Activated CD4-positive, alpha-beta memory T cell treated with anti-CD3 and anti-CD28 coated beads for 36 hours (primary cell): ENCODE measurements around the gene DNMT3L. TPM values are rescaled to one million over a fixed set of nuclear protein-coding genes. Genes with fewer than 3 reads are reported as not detected.
"Not testable (repeated sequence)": the region's sequence is repeated elsewhere in the genome, so short reads cannot be mapped to it uniquely, and the experiment has no call there.

Experiments used
- CTCF ChIA-PET: fragments of 350-600 bp; sonication (Branson Sonifier 250); formaldehyde crosslinking; loops from one replicate; lab custom pipeline; 2021; ENCODE audit warnings: antibody characterized with exemption, inconsistent platforms; lab: Charles Lee
- POLR2A ChIA-PET: fragments of 350-600 bp; sonication (Branson Sonifier 250); formaldehyde crosslinking; loops from one replicate; lab custom pipeline; 2021; ENCODE audit warnings: antibody characterized with exemption; lab: Charles Lee
- DNase-seq: peaks from one replicate; pipeline ENCODE4 v3.0.0-alpha.2; 2020
- H3K27ac Mint-ChIP-seq: one replicate; pipeline ENCODE4 v1.8.0; 2021; ENCODE audit warnings: mixed read lengths
- H3K27me3 Mint-ChIP-seq: one replicate; pipeline ENCODE4 v1.8.0; 2021; ENCODE audit warnings: mixed read lengths
- H3K36me3 Mint-ChIP-seq: one replicate; pipeline ENCODE4 v1.8.0; 2021; ENCODE audit warnings: mixed read lengths
- H3K4me1 Mint-ChIP-seq: one replicate; pipeline ENCODE4 v1.8.0; 2021; ENCODE audit warnings: low read depth, mixed read lengths
- H3K4me3 Mint-ChIP-seq: one replicate; pipeline ENCODE4 v1.8.0; 2021; ENCODE audit warnings: mild to moderate bottlenecking, mixed read lengths
- H3K9me3 Mint-ChIP-seq: one replicate; pipeline ENCODE4 v1.8.0; 2021; ENCODE audit warnings: mixed read lengths
- intact Hi-C: fragments of 100-400 bp; cut with micrococcal nuclease; formaldehyde crosslinking; loops from one replicate; pipeline ENCODE4 v1.15.1; 2023
- total RNA-seq, 2 experiments: library from RNA; stranded (reverse); gene quantifications; one replicate each; pipeline ENCODE4 v1.2.3, GENCODE V29; 2021

DNMT3L gene
- total RNA-seq, 2 experiments from 2014 or later: not detected

- H3K27ac Mint-ChIP-seq, H3K4me1 Mint-ChIP-seq, POLR2A ChIA-PET, intact Hi-C loops, CTCF ChIA-PET, H3K9me3 Mint-ChIP-seq, H3K4me3 Mint-ChIP-seq, H3K36me3 Mint-ChIP-seq, H3K27me3 Mint-ChIP-seq, DNase-seq: not testable (repeated sequence)
Measured at GRCh38 chr21:44211978-44212377, 49.7 kb downstream of the DNMT3L start.

- POLR2A ChIA-PET, intact Hi-C loops, H3K9me3 Mint-ChIP-seq, CTCF ChIA-PET, H3K4me1 Mint-ChIP-seq, H3K27ac Mint-ChIP-seq, H3K4me3 Mint-ChIP-seq, H3K27me3 Mint-ChIP-seq, DNase-seq, H3K36me3 Mint-ChIP-seq: not testable (repeated sequence)
Measured at GRCh38 chr21:44211574-44211973, 50.1 kb downstream of the DNMT3L start.

DNA sequence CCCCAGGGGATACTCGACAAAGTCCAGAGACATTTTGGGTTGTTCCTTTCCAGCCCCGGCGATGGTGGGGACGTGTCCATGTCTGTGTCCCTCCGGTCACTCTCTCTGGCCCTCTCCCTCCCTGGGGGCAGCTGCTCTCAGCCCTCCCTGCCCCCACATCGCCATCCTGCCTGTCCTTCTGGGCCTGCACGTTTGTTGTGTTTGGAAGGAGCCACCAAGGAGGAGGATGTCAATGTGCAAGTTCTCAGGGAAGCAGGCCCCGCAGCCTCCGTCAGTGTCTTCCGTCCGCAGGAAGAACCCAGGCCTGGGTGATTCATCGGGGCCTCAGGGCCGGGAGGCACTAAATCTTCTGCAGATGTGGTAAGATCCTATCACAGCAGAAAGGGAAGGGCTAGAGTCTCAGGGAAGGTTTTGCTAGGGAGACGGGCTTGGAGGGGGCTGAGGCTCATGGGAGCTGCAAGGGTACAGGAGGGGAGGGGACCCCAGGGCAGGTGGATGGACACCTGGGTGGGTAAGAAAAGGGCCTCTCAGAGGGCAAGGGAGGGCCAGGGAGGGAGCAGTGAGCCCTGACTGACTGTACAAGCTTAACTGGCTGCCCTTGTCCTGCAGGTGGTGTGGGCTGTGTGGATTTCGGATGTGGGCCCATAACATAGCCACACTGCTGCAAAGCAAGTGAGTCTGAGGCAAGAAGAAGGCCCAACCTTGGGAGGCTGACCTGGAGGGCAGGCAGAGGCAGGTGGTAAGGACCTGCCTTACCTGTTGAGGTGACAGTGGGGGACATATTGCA, 53.6 kb downstream of the DNMT3L start:
- H3K27ac Mint-ChIP-seq, CTCF ChIA-PET, H3K4me3 Mint-ChIP-seq, H3K36me3 Mint-ChIP-seq, H3K4me1 Mint-ChIP-seq, H3K27me3 Mint-ChIP-seq, intact Hi-C loops, POLR2A ChIA-PET, H3K9me3 Mint-ChIP-seq, DNase-seq: not testable (repeated sequence)

- not testable (repeated sequence) for H3K27me3 Mint-ChIP-seq, DNase-seq
Measured at GRCh38 chr21:44206698-44207676, 54.7 kb downstream of the DNMT3L start.

GRCh38 chr21:44206187-44206586, 55.5 kb downstream of the DNMT3L start:
- H3K27ac Mint-ChIP-seq, DNase-seq, H3K4me1 Mint-ChIP-seq, H3K27me3 Mint-ChIP-seq, intact Hi-C loops, H3K4me3 Mint-ChIP-seq, CTCF ChIA-PET, POLR2A ChIA-PET, H3K9me3 Mint-ChIP-seq, H3K36me3 Mint-ChIP-seq: not testable (repeated sequence)

More at GRCh38 chr21:44206698-44207676, 54.7 kb downstream of the DNMT3L start:
- H3K9me3 Mint-ChIP-seq, H3K27ac Mint-ChIP-seq, intact Hi-C loops, H3K36me3 Mint-ChIP-seq, H3K4me3 Mint-ChIP-seq, H3K4me1 Mint-ChIP-seq, POLR2A ChIA-PET, CTCF ChIA-PET: not testable (repeated sequence)

DNA sequence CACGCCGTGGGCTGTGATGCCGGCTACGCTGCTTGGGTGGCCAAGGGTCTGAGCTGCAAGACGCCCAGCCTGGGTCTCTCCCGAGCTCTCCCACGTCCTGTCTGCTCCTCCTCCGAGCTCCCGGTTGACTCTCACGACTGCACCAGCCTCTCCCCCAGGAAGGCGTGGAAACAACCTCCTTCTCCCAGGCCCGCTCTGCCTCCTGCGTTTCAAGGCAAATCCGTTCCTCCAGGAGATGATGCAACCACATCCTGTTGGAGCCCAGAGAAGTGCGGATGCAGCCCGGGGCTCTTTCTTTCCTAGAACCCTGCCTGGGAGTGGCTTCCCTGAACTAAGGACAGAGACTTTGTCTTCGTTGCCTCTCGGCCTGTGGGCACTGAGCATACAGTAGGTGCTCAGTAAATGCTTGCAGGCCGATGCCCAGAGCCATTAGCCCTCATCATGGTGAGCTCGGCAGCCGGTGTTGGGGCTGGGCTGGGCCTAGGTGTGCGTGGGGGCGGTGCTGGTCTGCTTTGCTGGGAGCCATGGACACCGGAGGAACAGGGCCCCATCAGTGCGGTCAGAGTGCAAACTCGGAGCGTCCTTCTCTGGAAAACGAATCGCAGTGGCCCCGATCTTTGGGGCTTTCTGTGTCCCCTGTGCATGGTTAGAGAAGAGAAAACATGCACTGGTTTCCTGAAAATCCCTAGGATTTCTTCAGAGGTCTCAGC, 59.0 kb downstream of the DNMT3L start:
- H3K27me3 Mint-ChIP-seq, H3K27ac Mint-ChIP-seq, H3K9me3 Mint-ChIP-seq, H3K36me3 Mint-ChIP-seq, H3K4me3 Mint-ChIP-seq, intact Hi-C loops, DNase-seq, H3K4me1 Mint-ChIP-seq, POLR2A ChIA-PET, CTCF ChIA-PET: not testable (repeated sequence)

DNA sequence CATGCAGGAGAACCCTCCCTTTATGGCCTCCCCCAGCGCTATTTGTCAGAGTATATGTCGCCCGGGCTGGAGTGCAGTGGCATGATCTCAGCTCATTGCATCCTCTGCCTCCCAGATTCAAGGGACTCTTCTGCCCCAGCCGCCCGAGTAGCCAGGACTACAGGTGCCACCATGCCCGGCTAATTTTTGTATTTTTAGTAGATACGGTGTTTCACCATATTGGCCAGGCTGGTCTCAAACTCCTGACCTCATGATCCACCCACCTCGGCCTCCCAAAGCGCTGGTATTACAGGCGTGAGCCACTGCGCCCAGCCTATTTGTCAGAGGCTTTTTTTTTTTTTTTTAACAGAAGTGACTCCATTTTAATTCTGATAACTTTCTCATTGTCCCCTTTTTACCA, 61.7 kb downstream of the DNMT3L start:
- H3K27ac Mint-ChIP-seq, CTCF ChIA-PET, DNase-seq, H3K27me3 Mint-ChIP-seq, POLR2A ChIA-PET, H3K36me3 Mint-ChIP-seq, H3K4me3 Mint-ChIP-seq, H3K4me1 Mint-ChIP-seq, H3K9me3 Mint-ChIP-seq, intact Hi-C loops: not testable (repeated sequence)

- ChIA-PET POLR2A (no interaction called here), CTCF (no interaction called here)
- intact Hi-C loops: no loop called here
- peaks cover 5% of the 10 kb centered on the region for H3K4me1 Mint-ChIP-seq
- no peak overlapping the region for H3K27ac Mint-ChIP-seq
- H3K4me3 Mint-ChIP-seq: no peak overlapping the region
- H3K36me3 Mint-ChIP-seq: no peaks in the 10 kb centered on the region
- H3K9me3 Mint-ChIP-seq: no peaks in the 10 kb centered on the region
- no peaks in the 10 kb centered on the region for H3K27me3 Mint-ChIP-seq
- DNase-seq: no peak
Measured at GRCh38 chr21:44199448-44199847, 62.2 kb downstream of the DNMT3L start.

- CTCF ChIA-PET, H3K9me3 Mint-ChIP-seq, H3K4me3 Mint-ChIP-seq, H3K27me3 Mint-ChIP-seq, H3K4me1 Mint-ChIP-seq, POLR2A ChIA-PET, intact Hi-C loops, H3K27ac Mint-ChIP-seq, DNase-seq, H3K36me3 Mint-ChIP-seq: not testable (repeated sequence)
Measured at GRCh38 chr21:44197156-44197516, 64.6 kb downstream of the DNMT3L start.

Other genes starting within 250 kb of the DNMT3L start
- 10 to 100 TPM; 46.1 to 50.5 TPM for gene TRAPPC10, start 249.6 kb downstream of the DNMT3L start, total RNA-seq
- gene PWP2, start 154.5 kb downstream of the DNMT3L start, total RNA-seq: 10 to 100 TPM; 38.5 to 39.8 TPM
- 10 to 100 TPM; 40.1 to 44.9 TPM for gene GATD3, start 128.2 kb downstream of the DNMT3L start, total RNA-seq
- 1 to 10 TPM; 2.4 to 2.5 TPM for gene ICOSLG, start 21.0 kb downstream of the DNMT3L start, total RNA-seq
- gene AIRE, start 24.0 kb upstream of the DNMT3L start, total RNA-seq: not detected
- gene PFKL, start 38.2 kb upstream of the DNMT3L start, total RNA-seq: 100 to 1,000 TPM; 197 to 210 TPM
- gene CFAP410, start 77.5 kb upstream of the DNMT3L start, total RNA-seq: 10 to 100 TPM; 11.1 to 11.7 TPM
- gene TRPM2, start 91.7 kb upstream of the DNMT3L start, total RNA-seq: 1 to 10 TPM; 1.6 to 1.9 TPM
- 1 to 10 TPM; 2.6 to 2.8 TPM for gene LRRC3, start 193.6 kb upstream of the DNMT3L start, total RNA-seq